HG03565 (cell line): ENCODE results near the gene MBNL2.

Experiments
- ATAC-seq: cut with Tn5 transposase; IDR thresholded peaks from one replicate; pipeline ENCODE4 v1.9.1; 2021; ENCODE audit warnings: mild to moderate bottlenecking, moderate library complexity; ENCODE audit not compliant: unreplicated experiment

The MBNL2 gene

GRCh38 chr13:97295283-97296182, 73.4 kb downstream of the MBNL2 start:
- no peak for ATAC-seq

GRCh38 chr13:97296740-97297139, 74.6 kb downstream of the MBNL2 start:
- ATAC-seq: no peak

- no peak for ATAC-seq
These were observed 76.7 kb downstream of the MBNL2 start for GRCh38 chr13:97298816-97299215.

- no peak for ATAC-seq
These were observed 78.7 kb downstream of the MBNL2 start for GRCh38 chr13:97300871-97301270.

GRCh38 chr13:97301382-97302095, 79.4 kb downstream of the MBNL2 start:
- no peak for ATAC-seq

- ATAC-seq: no peak
These were observed 80.5 kb downstream of the MBNL2 start for GRCh38 chr13:97302611-97303010.

GRCh38 chr13:97306106-97306505, 84.0 kb downstream of the MBNL2 start:
- no peak for ATAC-seq

GRCh38 chr13:97306645-97307044, 84.5 kb downstream of the MBNL2 start:
- no peak for ATAC-seq

- ATAC-seq: no peak
These were observed 85.2 kb downstream of the MBNL2 start for GRCh38 chr13:97307118-97307881.

- ATAC-seq: no peak
These were observed 85.9 kb downstream of the MBNL2 start for GRCh38 chr13:97307882-97308624.

GRCh38 chr13:97308735-97309429, 86.7 kb downstream of the MBNL2 start:
- ATAC-seq: no peak

GRCh38 chr13:97310809-97311436, 88.8 kb downstream of the MBNL2 start:
- no peak for ATAC-seq

GRCh38 chr13:97311956-97312355, 89.8 kb downstream of the MBNL2 start:
- ATAC-seq: no peak

- no peak for ATAC-seq
These were observed 91.6 kb downstream of the MBNL2 start for GRCh38 chr13:97313551-97314260.

- ATAC-seq: no peak
These were observed 94.3 kb downstream of the MBNL2 start for GRCh38 chr13:97316390-97316789.

- no peak for ATAC-seq
These were observed 95.8 kb downstream of the MBNL2 start for GRCh38 chr13:97317933-97318332.

- ATAC-seq: no peak
These were observed 96.4 kb downstream of the MBNL2 start for GRCh38 chr13:97318532-97318931.

- no peak for ATAC-seq
These were observed 97.1 kb downstream of the MBNL2 start for GRCh38 chr13:97319113-97319720.

- no peak for ATAC-seq
These were observed 99.0 kb downstream of the MBNL2 start for GRCh38 chr13:97321101-97321500.
